Nephron progenitor cell (in vitro differentiated cells): ENCODE results near the gene SDF4.

Source experiments
- DNase-seq: peaks from one replicate; pipeline ENCODE4 v3.0.0; 2021
- H3K27ac Mint-ChIP-seq: 2 replicates; pipeline ENCODE4 v1.8.0; 2021; ENCODE audit warnings: mild to moderate bottlenecking, moderate library complexity, mixed read lengths
- H3K27me3 Mint-ChIP-seq: 2 replicates; pipeline ENCODE4 v1.8.0; 2021; ENCODE audit warnings: mild to moderate bottlenecking, low read depth, mixed read lengths; ENCODE audit not compliant: poor library complexity
- H3K36me3 Mint-ChIP-seq: 2 replicates; pipeline ENCODE4 v1.8.0; 2021; ENCODE audit warnings: low read depth, mixed read lengths
- H3K4me1 Mint-ChIP-seq: 2 replicates; pipeline ENCODE4 v1.8.0; 2021; ENCODE audit warnings: mixed read lengths
- H3K4me3 Mint-ChIP-seq: 2 replicates; pipeline ENCODE4 v1.8.0; 2021; ENCODE audit warnings: mild to moderate bottlenecking, moderate library complexity, mixed read lengths
- H3K9me3 Mint-ChIP-seq: 2 replicates; pipeline ENCODE4 v1.8.0; 2021; ENCODE audit warnings: mild to moderate bottlenecking, moderate library complexity, mixed read lengths
- CTCF ChIP-seq: fragments of 200-600 bp; sonication (generic); IDR thresholded peaks from 2 replicates; pipeline ENCODE4 v1.5.0; 2021; ENCODE audit warnings: antibody characterized with exemption

SDF4 gene

GRCh38 chr1:1206966-1207531, 24.8 kb downstream of the SDF4 start:
- peaks cover 13% of the 10 kb centered on the region for H3K4me1 Mint-ChIP-seq
- H3K4me3 Mint-ChIP-seq: no peak overlapping the region
- H3K9me3 Mint-ChIP-seq: no peaks in the 10 kb centered on the region
- H3K36me3 Mint-ChIP-seq: no peaks in the 10 kb centered on the region
- TF ChIP-seq CTCF: no peak
- peak; percentile 6 for DNase-seq
- H3K27me3 Mint-ChIP-seq: peaks cover 32% of the 10 kb centered on the region
- no peak overlapping the region for H3K27ac Mint-ChIP-seq

GRCh38 chr1:1206376-1206965, 25.3 kb downstream of the SDF4 start, which contains the start of gene TNFRSF18:
TNFRSF18 (minus strand) TSS chr1:1206592; CDS start chr1:1206571, 21 bp downstream.
- Mint-ChIP-seq H3K4me1 (peaks cover 13% of the 10 kb centered on the region), H3K4me3 (no peak within 1 kb of the TSS), H3K27ac (no peak within 1 kb of the TSS), H3K9me3 (no peaks in the 10 kb centered on the region), H3K36me3 (no peaks in the 10 kb centered on the region), H3K27me3 (peaks cover 32% of the 10 kb centered on the region)
- no peak for TF ChIP-seq CTCF
- peak; percentile 65 for DNase-seq

- H3K27ac Mint-ChIP-seq: no peak overlapping the region
Observed at GRCh38 chr1:1205769-1206375, 25.9 kb downstream of the SDF4 start.

GRCh38 chr1:1204998-1205768, 26.6 kb downstream of the SDF4 start:
- H3K4me1 Mint-ChIP-seq: peaks cover 13% of the 10 kb centered on the region
- no peaks in the 10 kb centered on the region for H3K9me3 Mint-ChIP-seq

More at GRCh38 chr1:1205769-1206375, 25.9 kb downstream of the SDF4 start:
- H3K36me3 Mint-ChIP-seq: no peaks in the 10 kb centered on the region
- DNase-seq: no peak
- peaks cover 32% of the 10 kb centered on the region for H3K27me3 Mint-ChIP-seq
- no peaks in the 10 kb centered on the region for H3K9me3 Mint-ChIP-seq
- no peak for TF ChIP-seq CTCF
- peaks cover 13% of the 10 kb centered on the region for H3K4me1 Mint-ChIP-seq
- no peak overlapping the region for H3K4me3 Mint-ChIP-seq

GRCh38 chr1:1204425-1204920, 27.3 kb downstream of the SDF4 start:
- no peak for TF ChIP-seq CTCF
- Mint-ChIP-seq H3K27ac (no peak overlapping the region), H3K4me3 (no peak overlapping the region), H3K4me1 (peaks cover 13% of the 10 kb centered on the region), H3K27me3 (peaks cover 40% of the 10 kb centered on the region), H3K36me3 (no peaks in the 10 kb centered on the region), H3K9me3 (no peaks in the 10 kb centered on the region)
- DNase-seq: no peak

More at GRCh38 chr1:1204998-1205768, 26.6 kb downstream of the SDF4 start:
- no peak for TF ChIP-seq CTCF
- H3K27me3 Mint-ChIP-seq: peaks cover 36% of the 10 kb centered on the region
- H3K27ac Mint-ChIP-seq: no peak overlapping the region
- H3K36me3 Mint-ChIP-seq: no peaks in the 10 kb centered on the region
- peak; percentile 7 for DNase-seq
- H3K4me3 Mint-ChIP-seq: no peak overlapping the region
